HG02623 (cell line): ENCODE measurements around the gene WIPI1.
"Not testable (repeated sequence)": the region's sequence is repeated elsewhere in the genome, so short reads cannot be mapped to it uniquely, and the experiment has no call there.

Experiments
- ATAC-seq: cut with Tn5 transposase; IDR thresholded peaks from one replicate; pipeline ENCODE4 v1.9.1; 2021; ENCODE audit warnings: moderate library complexity; ENCODE audit not compliant: unreplicated experiment

Gene WIPI1

DNA sequence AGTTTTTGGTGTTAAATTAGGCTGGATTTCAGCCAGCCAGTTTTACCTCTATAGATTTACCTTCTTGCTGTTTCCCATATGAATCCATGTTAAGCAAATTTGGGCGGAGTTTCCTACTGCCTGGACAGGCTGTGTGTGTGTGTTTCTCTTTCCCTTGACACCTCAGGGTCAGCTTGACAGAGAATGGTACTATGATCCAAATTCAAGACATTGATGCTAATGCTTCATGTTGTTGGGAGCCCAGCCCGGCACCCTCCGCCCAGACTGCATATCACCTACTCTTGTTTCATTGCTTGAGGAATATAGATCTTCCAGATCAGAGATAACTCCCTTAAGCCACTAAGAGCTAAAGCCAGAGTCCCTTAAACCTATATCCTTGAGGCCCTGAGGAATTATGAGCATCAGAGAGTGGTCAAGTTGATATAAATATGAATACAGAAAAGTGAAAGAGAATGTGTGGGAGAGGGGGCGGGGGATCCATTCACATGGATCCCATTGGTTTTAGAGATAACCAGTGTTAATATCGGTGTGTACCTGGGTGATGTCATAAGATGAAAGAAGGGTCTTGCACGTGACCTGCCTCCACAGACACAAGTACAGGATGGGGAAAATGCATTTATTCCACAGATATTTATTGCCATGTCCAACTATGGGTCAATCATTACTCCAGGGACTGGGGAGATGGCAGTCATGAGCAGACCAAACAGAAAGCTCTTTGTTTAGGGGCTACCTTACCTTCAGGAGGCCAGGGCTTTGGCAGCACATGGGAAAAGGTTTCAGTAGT lies 69.7 kb downstream of the WIPI1 start:
- no peak for ATAC-seq

DNA sequence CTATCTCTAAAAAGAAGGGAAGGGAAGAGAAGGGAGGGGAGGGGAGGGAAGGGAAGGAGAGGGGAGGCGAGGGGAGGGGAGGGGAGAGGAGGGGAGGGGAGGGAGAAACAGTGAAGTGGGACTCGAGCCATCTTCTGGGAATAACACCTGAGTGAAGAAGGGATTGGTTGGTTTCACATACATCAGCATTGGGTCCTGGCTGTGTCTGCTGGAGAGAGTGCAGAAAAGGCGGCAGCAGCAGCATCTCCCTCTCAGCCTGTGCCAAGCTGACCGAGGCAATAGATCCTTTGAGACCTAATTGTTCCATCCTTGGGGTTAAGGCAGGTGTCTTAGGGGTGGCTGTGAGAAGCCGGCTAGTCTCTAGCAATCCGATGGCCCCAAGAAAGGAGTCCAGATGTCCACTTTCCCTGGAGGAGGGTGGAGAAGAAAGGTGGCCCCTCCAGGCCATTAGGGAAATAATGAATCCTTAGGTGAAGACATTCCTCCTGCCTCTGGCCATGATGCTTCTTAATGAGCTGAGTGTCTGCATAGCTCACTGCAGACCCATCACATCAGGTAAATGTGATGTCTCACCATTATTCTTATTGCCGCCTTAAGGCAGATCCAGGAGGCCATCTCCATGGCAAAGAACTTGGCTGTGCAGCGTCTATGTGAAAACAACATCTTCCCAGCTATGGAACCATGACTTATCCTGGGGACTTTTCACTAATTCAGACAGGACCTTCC lies 71.6 kb downstream of the WIPI1 start:
- no peak for ATAC-seq

DNA sequence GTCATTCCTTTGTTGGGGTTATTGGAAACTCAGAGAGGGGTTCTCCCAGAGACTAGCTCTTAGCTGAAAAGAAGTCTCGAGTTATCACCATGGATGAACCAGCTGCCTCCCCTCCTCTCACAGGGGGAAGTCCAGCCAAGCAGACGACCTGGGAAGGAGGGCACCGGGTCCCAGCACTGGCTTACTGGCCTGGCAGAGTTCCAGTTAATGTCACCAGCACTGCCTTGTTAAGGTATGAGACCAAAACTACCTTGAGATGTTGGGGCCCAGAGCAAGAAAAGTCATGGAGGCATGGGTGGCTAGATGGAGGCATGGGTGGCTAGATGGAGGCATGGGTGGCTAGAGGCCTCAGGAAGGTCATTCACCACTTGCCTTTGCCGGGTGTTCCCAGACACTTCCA lies 72.4 kb downstream of the WIPI1 start:
- no peak for ATAC-seq

DNA sequence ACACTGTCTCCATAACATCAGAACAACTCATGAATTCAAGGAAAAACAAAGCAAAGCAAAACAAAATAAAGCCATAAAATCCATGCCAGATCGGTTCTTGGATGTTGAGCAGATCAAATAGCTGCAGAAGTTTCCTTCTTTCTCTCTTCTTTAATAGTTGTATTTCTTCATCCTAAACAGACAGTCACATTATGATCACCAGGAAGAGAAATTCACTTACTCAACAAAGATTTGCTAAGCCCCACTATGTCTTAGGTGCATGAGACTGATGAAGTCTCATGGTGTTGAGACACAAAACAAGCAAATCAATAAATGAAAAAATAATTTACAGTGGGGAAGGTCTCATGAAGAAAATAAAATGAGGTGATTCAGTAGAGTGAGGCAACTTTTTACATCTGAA lies 72.8 kb downstream of the WIPI1 start:
- ATAC-seq, result no peak

DNA sequence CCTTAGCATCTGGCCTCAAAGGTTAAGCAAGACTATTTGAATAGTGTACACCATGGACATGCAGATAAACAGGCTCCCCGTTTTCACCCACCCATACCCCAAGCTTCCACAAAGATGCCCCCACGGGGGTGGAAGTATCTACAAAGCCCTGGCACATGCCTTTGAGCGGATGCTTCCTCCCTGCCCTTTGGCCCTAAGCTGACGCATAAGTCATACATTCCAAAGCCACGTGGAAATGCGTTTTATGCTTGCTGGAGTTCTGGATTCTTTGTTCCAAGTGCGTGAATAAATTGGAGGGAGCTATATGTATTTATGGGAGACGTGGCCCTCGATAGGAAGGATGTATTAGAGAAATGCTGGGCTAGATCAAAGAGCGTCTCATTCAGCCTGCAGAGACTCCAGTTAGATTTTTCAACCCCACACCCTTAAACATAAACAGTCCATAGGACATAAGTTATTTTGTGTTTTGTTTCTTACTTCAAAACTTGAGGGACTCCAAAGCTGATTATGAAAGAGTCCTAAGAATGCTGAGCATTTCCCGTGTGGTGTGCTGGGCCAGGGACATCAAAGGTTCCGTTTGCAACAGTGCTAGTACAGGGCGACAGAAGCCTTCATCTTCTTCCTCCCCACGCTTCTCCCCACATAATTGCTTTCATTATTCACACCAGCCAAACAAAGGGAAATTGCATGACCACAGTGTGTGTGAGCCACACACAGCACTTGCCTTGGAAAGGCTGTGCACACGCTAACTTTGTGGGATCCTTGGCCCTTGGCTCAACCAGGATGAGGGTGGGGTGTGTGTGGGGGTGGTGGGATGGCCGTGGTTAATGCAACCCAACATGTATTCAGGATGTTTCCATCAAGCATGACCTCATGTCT lies 73.6 kb downstream of the WIPI1 start:
- ATAC-seq, result no peak

DNA sequence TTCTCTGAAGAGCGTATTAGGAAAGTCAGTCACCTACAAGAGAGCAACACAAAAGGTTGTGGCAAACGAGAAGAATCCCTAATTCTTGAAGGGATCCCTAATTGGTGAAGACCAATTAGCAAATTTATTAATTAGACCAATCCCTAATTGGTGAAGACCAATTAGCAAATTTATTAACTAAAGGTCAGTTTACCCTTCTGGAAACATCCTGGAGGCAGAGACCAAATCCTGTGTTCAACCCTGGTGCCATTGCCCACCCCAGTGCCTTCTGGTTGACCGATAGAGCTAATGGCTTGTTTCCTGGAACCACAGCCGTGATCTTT lies 74.2 kb downstream of the WIPI1 start:
- ATAC-seq, result no peak

DNA sequence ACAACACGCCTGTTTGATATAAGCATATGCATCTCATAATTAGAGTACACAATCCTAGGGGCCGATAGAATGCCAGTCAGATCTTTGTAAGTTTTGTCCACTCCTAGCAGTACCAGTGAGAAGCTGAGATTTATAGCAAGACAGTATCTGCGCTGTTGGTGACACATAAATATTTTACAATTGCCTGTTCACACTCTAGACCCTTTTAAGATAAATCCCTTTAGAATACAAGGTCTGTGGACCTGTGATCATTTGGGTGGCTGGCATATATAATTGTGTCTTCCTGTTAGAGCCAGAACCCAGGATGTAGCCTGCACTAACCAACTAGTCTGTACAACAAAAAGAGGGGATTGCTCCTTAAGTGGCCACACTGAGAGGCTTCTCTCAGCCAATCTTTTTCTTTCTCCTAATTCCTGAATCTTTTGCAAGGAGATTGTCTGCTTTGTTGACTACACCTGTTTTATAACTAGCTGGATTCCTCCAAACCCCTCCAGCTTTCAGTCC lies 74.7 kb downstream of the WIPI1 start:
- no peak for ATAC-seq

DNA sequence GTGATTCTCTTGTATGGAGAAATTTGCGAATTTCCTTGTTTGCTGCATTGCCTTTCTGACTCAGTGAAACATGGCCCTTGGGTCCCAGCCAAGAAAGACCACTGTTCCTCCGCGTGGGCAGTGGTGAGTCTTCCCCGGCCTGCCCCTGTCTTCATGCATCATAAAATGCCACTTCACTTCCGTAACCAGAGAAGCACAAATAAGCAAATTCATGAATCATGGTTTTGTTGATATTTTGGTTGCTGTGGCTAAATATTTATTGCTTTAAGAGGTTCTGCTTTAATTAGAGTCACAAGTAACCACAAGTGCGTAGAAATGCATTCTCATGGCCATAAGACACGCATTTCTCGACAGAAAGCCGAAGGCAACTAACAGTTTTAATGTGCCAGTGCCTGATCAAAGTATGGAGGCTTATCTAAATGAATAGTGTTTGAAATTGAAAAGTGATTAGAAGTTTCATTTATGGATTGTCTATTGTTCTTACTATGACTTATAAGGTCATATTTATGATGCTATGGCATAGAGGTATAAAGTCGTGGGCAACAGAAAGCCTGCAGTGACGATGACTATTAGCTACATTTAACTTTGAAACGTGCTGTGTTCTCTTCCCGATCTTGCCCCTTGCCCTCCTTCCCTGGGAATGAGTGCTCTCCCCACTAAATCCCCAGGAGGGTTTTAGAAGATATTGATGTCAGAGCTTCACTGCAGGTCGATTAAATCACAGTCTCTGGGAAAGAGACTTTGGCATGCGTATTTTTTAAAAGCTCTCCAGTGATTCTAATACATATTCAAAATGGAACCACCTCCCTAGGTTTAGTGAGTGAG lies 76.0 kb downstream of the WIPI1 start:
- ATAC-seq, result no peak

DNA sequence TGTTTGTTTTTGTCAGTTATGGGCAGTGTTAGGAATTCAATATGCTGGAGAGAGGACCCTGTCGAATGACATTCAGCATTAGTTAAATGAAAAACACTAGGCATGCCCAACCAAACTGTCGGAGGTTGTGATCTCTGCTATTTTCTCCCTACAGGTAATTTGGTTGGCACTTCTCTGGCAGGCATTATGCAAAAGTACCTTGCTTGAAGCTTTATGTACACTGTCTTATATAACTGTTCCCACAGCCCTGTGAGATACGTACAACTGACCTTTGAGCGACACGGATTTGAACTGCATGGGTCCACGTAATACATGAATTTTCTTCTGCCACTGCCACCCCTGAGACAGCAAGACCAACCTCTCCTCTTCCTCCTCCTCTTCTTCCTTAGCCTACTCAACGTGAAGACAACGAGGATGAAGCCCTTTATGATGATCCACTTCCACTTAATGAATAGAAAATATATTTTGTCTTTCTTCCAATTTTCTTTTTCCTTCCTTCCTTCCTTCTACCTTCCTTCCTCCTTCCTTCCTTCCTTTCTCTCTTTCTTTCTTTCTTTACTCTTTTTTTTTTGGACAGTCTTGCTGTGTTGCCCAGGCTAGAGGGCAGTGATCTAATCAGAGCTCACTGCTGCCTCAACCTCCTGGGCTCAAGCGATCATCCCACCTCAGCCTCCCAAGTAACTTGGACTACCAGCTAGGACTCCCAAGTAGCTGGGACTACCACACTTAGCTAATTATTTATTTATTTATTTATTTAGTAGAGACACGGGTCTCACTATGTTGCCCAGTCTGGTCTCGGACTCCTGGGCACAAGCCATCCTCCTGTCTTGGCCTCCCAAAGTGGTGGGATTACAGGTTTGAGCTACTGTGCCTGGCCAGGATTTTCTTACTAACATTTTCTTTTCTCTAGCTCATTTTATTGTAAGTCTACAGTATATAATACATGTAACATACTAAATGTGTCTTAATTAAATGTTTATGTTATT lies 77.3 kb downstream of the WIPI1 start:
- ATAC-seq, result no peak

DNA sequence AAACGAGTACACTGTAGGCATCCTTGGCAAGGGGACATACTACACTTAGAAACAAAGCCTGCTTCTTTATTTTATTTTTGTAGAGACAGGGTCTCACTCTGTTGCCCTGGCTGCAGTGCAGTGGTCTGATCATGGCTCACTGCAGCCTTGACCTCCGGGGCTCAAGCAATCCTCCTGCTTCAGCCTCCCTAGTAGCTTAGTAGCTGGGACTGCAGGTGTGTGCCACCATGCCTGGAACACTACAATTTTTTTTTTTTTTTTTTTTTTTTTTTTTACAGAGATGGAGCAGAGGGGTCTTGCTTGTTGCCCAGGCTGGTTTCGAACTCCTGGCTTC lies 78.2 kb downstream of the WIPI1 start:
- no peak for ATAC-seq

DNA sequence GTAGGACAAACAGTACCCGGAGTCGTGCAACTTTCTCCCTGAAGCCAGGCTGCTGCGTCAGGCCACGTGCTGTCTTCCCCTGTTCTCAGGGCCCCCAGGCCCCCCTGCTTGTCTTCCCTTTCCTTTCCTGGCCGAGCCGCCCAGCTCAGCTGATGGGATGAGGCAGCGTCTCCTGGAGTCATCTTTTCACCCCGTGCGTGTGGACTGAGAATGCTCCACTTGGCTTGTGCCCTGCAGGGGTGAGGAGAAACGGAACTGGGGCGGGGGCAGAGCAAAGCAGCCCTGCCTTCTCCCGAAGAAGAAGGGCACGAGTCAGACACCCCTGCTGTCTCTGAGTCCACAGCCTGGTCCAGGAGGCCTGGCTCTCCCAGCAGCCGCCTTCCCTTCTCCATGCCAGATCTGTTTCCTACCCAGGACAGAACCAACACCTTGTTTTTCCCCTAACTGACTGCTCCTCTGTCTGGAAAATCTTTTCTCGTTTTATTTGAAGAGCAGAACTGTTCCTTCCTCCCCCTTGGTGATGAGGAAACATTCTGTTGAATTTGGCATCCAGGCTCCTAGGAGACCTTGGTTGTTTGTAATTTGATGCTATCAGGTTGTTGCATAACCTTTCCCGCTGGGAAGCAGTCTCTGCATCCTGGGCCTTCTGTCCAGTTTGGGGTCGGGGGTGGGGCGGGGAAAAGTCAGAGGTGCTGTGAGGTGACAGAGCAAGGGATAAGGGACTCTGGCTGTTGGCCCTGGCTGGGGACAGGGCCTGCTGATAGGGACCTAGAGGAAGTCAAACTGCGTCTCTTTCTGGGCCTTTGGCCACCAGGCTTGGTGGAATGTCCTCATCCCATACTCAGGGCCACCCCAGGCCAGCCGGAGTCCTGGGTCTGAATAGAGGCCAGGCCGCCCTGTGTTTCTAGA lies 78.8 kb downstream of the WIPI1 start:
- ATAC-seq, result no peak

DNA sequence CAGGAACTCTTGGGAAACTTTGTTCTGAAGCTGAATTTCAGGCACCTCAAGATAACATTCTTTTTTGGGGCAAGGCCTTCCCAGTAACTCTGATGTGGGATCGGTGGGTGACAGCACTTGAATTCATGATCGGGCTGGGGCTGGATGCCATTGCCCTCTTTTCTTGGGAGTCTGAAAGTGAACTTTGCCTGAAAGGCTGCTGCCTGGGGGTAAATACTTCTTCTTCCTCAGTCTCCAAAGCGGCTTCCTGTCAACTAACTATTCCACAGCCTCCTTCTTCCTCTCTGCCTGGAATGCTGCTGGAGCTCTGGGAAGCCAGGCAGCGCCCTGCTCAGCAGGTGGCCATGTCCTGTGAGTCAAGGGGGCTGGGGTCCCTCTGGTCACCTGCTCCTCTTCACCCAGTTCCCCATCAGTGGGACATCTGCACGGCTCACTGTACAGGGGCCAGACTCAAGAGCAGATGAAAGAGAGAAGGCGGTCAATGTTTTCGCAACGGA lies 79.5 kb downstream of the WIPI1 start:
- no peak for ATAC-seq

DNA sequence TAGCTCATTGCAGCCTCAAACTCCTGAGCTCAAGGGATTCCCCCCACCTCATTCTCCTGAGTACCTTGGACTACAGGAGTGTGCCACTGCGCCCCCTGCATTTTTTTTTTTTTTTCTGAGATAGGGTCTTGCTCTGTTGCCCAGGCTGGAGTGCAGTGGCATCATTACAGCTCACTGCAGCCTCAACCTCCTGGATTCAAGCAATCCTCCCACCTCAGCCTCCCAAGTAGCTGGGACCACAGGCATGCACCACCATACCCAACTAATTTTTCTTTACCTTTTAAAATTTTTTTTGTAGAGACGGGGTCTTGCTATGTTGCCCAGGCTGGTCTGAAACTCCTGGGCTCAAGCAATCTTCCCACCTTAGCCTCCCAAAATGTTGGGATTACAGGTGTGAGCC lies 81.1 kb downstream of the WIPI1 start:
- not testable (repeated sequence) for ATAC-seq

DNA sequence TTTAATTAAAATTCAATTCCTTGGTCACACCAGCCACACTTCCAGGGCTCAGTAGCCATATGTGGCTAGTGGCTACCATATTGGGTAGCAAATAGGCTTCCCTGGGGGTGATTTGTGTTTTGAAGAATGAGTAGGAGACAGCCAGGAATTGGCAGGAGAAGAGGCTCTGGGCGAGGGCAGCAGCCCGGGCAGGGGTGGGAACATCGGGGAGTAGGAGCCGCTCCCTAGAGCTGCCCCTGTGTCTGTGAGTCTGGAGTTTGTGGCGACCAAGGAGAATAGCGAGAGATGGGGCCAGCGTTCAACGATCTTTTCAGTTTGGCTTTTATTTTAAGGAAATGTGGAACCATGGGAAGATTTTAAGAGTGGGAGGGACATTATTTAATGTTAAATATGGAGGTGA lies 81.7 kb downstream of the WIPI1 start:
- ATAC-seq, result no peak
